ENCODE measurements around the gene LDLRAD2. TPM values are rescaled to one million over a fixed set of nuclear protein-coding genes. Genes with fewer than 3 reads are reported as not detected.

LDLRAD2 gene
- total and polyA plus RNA-seq, 2 of the 4 experiments (the other 2 are of a cell fraction) = 0.05 TPM; not detected in 1

DNA sequence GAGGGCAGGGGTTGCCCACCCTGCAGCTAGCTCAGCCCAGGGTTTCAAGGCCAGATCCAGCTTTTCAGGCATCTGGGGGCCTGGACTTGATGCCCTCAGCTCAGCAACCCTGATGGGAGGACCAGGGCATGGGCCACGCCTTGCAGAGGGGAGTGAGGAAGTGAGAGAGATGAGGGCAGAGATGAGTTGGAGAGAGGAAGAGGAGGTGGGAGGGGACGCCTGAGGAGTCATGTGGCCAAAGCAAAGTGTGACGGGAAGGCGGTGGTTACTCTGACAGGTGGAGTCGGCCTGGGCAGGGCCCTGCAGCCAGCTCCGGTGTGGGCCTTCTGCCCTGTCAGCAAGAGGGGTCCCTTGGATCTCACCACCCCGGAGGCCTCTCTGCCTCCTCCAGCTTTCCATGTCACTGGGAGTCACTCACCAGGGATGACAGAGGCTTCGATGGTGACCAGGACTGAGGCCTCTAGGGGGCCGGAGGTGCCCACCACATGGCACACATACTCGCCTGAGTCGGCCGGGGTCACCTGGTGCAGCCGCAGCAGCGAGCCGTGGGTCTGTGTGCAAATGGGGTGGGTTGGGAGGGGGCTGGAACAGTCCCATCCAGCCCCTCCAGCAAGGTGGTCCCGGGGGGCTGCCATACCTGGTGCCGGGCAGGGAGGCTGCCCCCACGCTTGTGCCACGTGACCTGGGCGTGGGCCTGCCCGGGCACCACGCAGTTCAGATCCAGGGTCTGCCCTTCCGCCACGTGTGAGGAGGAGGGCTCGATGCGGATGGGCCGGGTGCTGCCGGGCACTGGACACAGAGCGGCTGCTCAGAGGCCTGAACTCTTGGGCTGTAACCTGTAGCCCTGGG is 40.4 kb downstream of the LDLRAD2 start (continued):
- TF ChIP-seq CHD1 (IDR thresholded peaks at IDR 0.05; ENCODE audit: low read depth, low read length) = no peak

DNA sequence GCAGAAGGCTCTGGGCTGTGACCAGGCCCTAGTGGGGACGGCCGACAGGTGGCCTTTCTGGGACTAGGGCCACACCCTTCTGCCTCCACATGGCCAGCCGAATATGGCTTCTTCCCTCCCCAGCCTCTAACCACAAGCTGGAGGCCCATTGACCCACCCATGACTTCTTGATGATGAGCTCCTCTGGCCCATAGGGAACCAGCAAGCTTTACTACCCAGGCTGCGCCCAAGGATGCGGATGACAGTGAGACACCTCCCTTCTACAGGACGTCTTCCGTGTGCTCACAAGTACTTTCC is 41.0 kb downstream of the LDLRAD2 start:
- Histone ChIP-seq H4K8ac (ENCODE audit: low read depth in 2 of 2, low read length in 2 of 2) (no peak overlapping the region), H3K9me1 (ENCODE audit: insufficient read depth, low read length) (no peaks in the 10 kb centered on the region), H2BK5ac (ENCODE audit: low read depth, low read length, poor library complexity, severe bottlenecking) (no peak overlapping the region), H3K36me3 (ENCODE audit: control insufficient read depth, insufficient read depth, low read length) (peaks cover 83% of the 10 kb centered on the region), H3K4me3 (ENCODE audit: insufficient read depth, low read depth, low read length) (no peak overlapping the region), H4K91ac (ENCODE audit: insufficient read depth, low read depth, low read length) (no peak overlapping the region), H3K27ac (ENCODE audit: insufficient read depth, low read length) (no peak overlapping the region), H2AFZ (replicated peaks; ENCODE audit: low read length, poor library complexity) (no peak overlapping the region), H3K23ac (ENCODE audit: low read depth, low read length) (no peak overlapping the region), H3K79me1 (ENCODE audit: low read depth in 1 of 2, low read length in 2 of 2) (peaks cover 0 to 14% of the 10 kb centered on the region in 2 experiments; a peak in 1 of 4 replicates), H2AK5ac (ENCODE audit: low read depth, low read length) (no peak overlapping the region), H3K14ac (replicated peaks; ENCODE audit: low read depth, low read length) (no peak overlapping the region), H3K27me3 (ENCODE audit: control insufficient read depth, insufficient read depth, low read length) (no peaks in the 10 kb centered on the region), H2BK15ac (ENCODE audit: low read depth, low read length) (no peak overlapping the region), H4K20me1 (ENCODE audit: insufficient read depth, low read length) (no peaks in the 10 kb centered on the region), H2BK120ac (ENCODE audit: low read depth, low read length) (no peak overlapping the region), H3K9ac (ENCODE audit: low read depth, low read length) (no peak overlapping the region), H3K4ac (ENCODE audit: low read depth, low read length) (no peak overlapping the region), H4K5ac (ENCODE audit: low read depth, low read length) (no peak overlapping the region), H3K9me3 (ENCODE audit: control insufficient read depth, insufficient read depth, low read length) (no peaks in the 10 kb centered on the region), H2BK20ac (ENCODE audit: low read depth, low read length) (no peak overlapping the region), H3K4me2 (ENCODE audit: low read depth, low read length) (no peak overlapping the region), H3K18ac (ENCODE audit: low read depth, low read length) (no peak overlapping the region), H3K4me1 (ENCODE audit: control insufficient read depth, insufficient read depth, low read length) (no peaks in the 10 kb centered on the region), H3K56ac (ENCODE audit: extremely low read depth, insufficient read depth, low read length) (no peak overlapping the region), H2AK9ac (replicated peaks; ENCODE audit: low read depth, low read length, poor library complexity) (no peak overlapping the region)
- DNase-seq (no peak), ATAC-seq (ENCODE audit: low read depth) (no peak)
- no TSS peak for BruUV-seq (replicated peaks)
- in situ Hi-C loops (cut with MboI; ENCODE audit: low sequenced_read_pairs) (no loop called here), intact Hi-C loops (cut with micrococcal nuclease) (no loop called here), dilution Hi-C loops (cut with HindIII; ENCODE audit: low sequenced_read_pairs, unreplicated experiment) (no loop called here)
- WGBS, 2 experiments (ENCODE audit: extremely low coverage in 2 of 2, insufficient read length in 1 of 2) = 86% methylated on average over 4 of the region's 7 CpGs; no CpG with 5 or more reads in 1 of the 2 experiments
- CTCF ChIA-PET = no interaction called here
- POLR2A ChIA-PET (ENCODE audit: unreplicated experiment) = no interaction called here
- TF ChIP-seq RCOR1 (IDR thresholded peaks at IDR 0.05; ENCODE audit: insufficient replicate concordance, low read length) = no peak
- TF ChIP-seq, protein P1, sequence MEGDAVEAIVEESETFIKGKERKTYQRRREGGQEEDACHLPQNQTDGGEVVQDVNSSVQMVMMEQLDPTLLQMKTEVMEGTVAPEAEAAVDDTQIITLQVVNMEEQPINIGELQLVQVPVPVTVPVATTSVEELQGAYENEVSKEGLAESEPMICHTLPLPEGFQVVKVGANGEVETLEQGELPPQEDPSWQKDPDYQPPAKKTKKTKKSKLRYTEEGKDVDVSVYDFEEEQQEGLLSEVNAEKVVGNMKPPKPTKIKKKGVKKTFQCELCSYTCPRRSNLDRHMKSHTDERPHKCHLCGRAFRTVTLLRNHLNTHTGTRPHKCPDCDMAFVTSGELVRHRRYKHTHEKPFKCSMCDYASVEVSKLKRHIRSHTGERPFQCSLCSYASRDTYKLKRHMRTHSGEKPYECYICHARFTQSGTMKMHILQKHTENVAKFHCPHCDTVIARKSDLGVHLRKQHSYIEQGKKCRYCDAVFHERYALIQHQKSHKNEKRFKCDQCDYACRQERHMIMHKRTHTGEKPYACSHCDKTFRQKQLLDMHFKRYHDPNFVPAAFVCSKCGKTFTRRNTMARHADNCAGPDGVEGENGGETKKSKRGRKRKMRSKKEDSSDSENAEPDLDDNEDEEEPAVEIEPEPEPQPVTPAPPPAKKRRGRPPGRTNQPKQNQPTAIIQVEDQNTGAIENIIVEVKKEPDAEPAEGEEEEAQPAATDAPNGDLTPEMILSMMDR (conservative IDR thresholded peaks at IDR 0.05; ENCODE audit: low read depth, low read length) = no peak
- no peak for TF ChIP-seq MXI1 (IDR thresholded peaks at IDR 0.05; ENCODE audit: borderline replicate concordance, low read depth, low read length)
- TF ChIP-seq MAZ (IDR thresholded peaks at IDR 0.05; ENCODE audit: borderline replicate concordance, low read depth, low read length) = no peak
- TF ChIP-seq, protein P2, sequence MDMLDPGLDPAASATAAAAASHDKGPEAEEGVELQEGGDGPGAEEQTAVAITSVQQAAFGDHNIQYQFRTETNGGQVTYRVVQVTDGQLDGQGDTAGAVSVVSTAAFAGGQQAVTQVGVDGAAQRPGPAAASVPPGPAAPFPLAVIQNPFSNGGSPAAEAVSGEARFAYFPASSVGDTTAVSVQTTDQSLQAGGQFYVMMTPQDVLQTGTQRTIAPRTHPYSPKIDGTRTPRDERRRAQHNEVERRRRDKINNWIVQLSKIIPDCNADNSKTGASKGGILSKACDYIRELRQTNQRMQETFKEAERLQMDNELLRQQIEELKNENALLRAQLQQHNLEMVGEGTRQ (IDR thresholded peaks at IDR 0.05; ENCODE audit: low read depth, low read length) = no peak
- no peak for TF ChIP-seq BHLHE40 (IDR thresholded peaks at IDR 0.05; ENCODE audit: low read depth, low read length)
- no peak for TF ChIP-seq NFE2L2 (IDR thresholded peaks at IDR 0.05; ENCODE audit: low read depth, low read length)
- no peak for TF ChIP-seq MAFK (IDR thresholded peaks at IDR 0.05; ENCODE audit: low read depth, low read length)
- TF ChIP-seq CHD1 (IDR thresholded peaks at IDR 0.05; ENCODE audit: low read depth, low read length) = no peak
- no peak for TF ChIP-seq SMC3 (IDR thresholded peaks at IDR 0.05; ENCODE audit: low read depth, low read length)
- TF ChIP-seq CEBPB (IDR thresholded peaks at IDR 0.05; ENCODE audit: low read depth, low read length) = no peak
- no peak for TF ChIP-seq RFX5 (IDR thresholded peaks at IDR 0.05; ENCODE audit: low read depth, low read length)
- TF ChIP-seq FOS (IDR thresholded peaks at IDR 0.05; ENCODE audit: low read depth, low read length) = no peak
- no peak for TF ChIP-seq POLR2A (IDR thresholded peaks at IDR 0.05; ENCODE audit: low read depth, low read length)

All from IMR-90 (cell line).